ENCODE data around the gene METRNL.

GRCh38 chr17:83036193-83036592 is 43.2 kb upstream of the METRNL start:
- TF ChIP-seq POLR2A (IDR thresholded peaks at IDR 0.05; ENCODE audit: low read depth, low read length) (no peak), TAF1 (IDR thresholded peaks at IDR 0.05; ENCODE audit: borderline replicate concordance, low read depth, low read length) (no peak)
